ENCODE measurements around the gene GPC5.

GPC5 gene

DNA sequence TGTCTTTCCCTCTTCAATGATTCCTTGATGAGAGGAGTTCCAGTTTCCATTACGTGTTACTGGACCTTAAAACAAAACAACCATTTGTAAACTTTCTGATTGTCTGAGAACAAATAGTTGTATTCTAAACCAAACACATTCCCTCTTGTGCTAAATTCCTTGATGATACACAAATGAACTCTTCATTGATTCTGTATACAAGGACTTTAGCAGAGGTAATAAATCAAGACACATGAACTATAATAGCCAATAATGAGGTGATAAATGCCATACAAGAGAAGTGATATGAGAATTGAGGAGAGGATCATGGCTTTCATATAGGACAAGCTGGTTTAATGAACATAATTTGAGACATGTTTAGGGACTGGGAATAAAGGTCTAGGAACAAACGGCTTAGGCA lies 13.5 kb upstream of the GPC5 start:
- CTCF ChIA-PET = interaction anchor here (1.0 kb wide), 1 partner anchor 22 kb away, joined by 4 read pairs; no protein-coding TSS in a partner anchor
- no peaks in the 10 kb centered on the region for H3K4me1 ChIP-seq (ENCODE audit: control insufficient read depth, insufficient read depth, low read length)
- H3K27ac ChIP-seq (ENCODE audit: extremely low read depth, low read depth, low read length) = no peak overlapping the region
- no peaks in the 10 kb centered on the region for H3K9me3 ChIP-seq (ENCODE audit: control insufficient read depth, insufficient read depth, low read depth, low read length)
- H3K36me3 ChIP-seq (ENCODE audit: control insufficient read depth in 2 of 2, insufficient read depth in 1 of 2, low read length in 2 of 2) = no peaks in the 10 kb centered on the region
- no peak overlapping the region for H3K4me3 ChIP-seq (ENCODE audit: low read depth, low read length)
- TF ChIP-seq ZXDB (tag by site-specific recombination; IDR thresholded peaks at IDR 0.05) (no peak), ZFHX2 (tag by site-specific recombination; conservative IDR thresholded peaks at IDR 0.05) (no peak), ZNF416 (tag by site-specific recombination; IDR thresholded peaks at IDR 0.05) (no peak), KLF17 (tag by site-specific recombination; IDR thresholded peaks at IDR 0.05) (no peak), ZNF37A (tag by site-specific recombination; IDR thresholded peaks at IDR 0.05) (no peak), ZNF600 (tag by site-specific recombination; IDR thresholded peaks at IDR 0.05) (no peak), ZNF404 (tag by site-specific recombination; IDR thresholded peaks at IDR 0.05) (no peak), GLIS2 (tag by site-specific recombination; IDR thresholded peaks at IDR 0.05) (no peak), ZNF449 (tag by site-specific recombination; IDR thresholded peaks at IDR 0.05) (no peak), ZNF626 (tag by site-specific recombination; IDR thresholded peaks at IDR 0.05) (no peak), ZNF510 (tag by site-specific recombination; IDR thresholded peaks at IDR 0.05; ENCODE audit: insufficient replicate concordance) (no peak), ZNF138 (tag by site-specific recombination; IDR thresholded peaks at IDR 0.05; ENCODE audit: borderline replicate concordance) (no peak), SETDB1 (IDR thresholded peaks at IDR 0.05; ENCODE audit: insufficient read length, low read length) (no peak), ZNF10 (tag by site-specific recombination; IDR thresholded peaks at IDR 0.05) (no peak)
- TF ChIP-seq, protein P1, sequence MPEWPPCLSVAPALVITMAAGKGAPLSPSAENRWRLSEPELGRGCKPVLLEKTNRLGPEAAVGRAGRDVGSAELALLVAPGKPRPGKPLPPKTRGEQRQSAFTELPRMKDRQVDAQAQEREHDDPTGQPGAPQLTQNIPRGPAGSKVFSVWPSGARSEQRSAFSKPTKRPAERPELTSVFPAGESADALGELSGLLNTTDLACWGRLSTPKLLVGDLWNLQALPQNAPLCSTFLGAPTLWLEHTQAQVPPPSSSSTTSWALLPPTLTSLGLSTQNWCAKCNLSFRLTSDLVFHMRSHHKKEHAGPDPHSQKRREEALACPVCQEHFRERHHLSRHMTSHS (tag by site-specific recombination; IDR thresholded peaks at IDR 0.05) = no peak
- POLR2A ChIA-PET = no interaction called here

- Histone ChIP-seq H3K36me3 (ENCODE audit: control insufficient read depth in 2 of 2, insufficient read depth in 1 of 2, low read length in 2 of 2) (no peaks in the 10 kb centered on the region), H3K9me3 (ENCODE audit: control insufficient read depth, insufficient read depth, low read depth, low read length) (no peaks in the 10 kb centered on the region), H3K4me1 (ENCODE audit: control insufficient read depth, insufficient read depth, low read length) (no peaks in the 10 kb centered on the region), H3K27ac (ENCODE audit: extremely low read depth, low read depth, low read length) (no peak overlapping the region), H3K4me3 (ENCODE audit: low read depth, low read length) (no peak overlapping the region)
- ChIA-PET POLR2A (no interaction called here), CTCF (interaction anchor here (0.9 kb wide), 1 partner anchor 17 kb away, joined by 6 read pairs; no protein-coding TSS in a partner anchor)
- TF ChIP-seq BCL11B (tag by site-specific recombination; IDR thresholded peaks at IDR 0.05; ENCODE audit: low read depth) = no peak
- no peak for TF ChIP-seq MZF1 (tag by site-specific recombination; IDR thresholded peaks at IDR 0.05; ENCODE audit: borderline replicate concordance)
- no peak for TF ChIP-seq ZNF747 (tag by site-specific recombination; IDR thresholded peaks at IDR 0.05)
- no peak for TF ChIP-seq ZNF221 (tag by site-specific recombination; IDR thresholded peaks at IDR 0.05; ENCODE audit: borderline replicate concordance)
- no peak for TF ChIP-seq KLF9 (tag by site-specific recombination; IDR thresholded peaks at IDR 0.05; ENCODE audit: low read depth)
Observed at GRCh38 chr13:91389186-91389585, 9.2 kb upstream of the GPC5 start.

DNA sequence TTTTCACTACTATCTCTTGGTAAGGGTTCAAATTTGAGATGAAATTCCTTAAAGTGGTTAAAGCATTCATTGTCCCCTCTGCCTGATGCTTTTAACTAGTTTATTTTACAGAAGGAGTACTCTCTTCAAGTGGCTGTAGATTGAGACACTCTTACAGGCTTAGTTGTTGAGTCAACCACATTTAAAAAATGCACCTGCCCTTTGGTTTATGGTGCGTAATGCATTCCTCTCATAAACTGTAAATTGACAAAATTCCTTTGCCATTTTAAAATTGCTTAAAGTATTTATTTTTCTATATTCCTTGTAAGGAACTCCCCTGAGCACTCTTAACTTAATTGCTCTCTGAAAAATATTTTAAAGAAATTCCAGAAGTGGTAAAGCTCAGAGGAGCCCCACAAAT lies 826 bp upstream of the GPC5 start:
- ChIA-PET POLR2A (no interaction called here), CTCF (interaction anchor here (1.5 kb wide), 1 partner anchor 9 kb away, joined by 5 read pairs; no protein-coding TSS in a partner anchor)
- no peak for TF ChIP-seq ZEB2 (tag by site-specific recombination; IDR thresholded peaks at IDR 0.05)
- no peak for TF ChIP-seq ZNF629 (tag by site-specific recombination; IDR thresholded peaks at IDR 0.05)
- TF ChIP-seq HOXD13 (CRISPR knock-in tag; IDR thresholded peaks at IDR 0.05; ENCODE audit: borderline replicate concordance) = no peak
- no peak for TF ChIP-seq ZNF660 (tag by site-specific recombination; IDR thresholded peaks at IDR 0.05)
- TF ChIP-seq PBX3 (CRISPR knock-in tag; IDR thresholded peaks at IDR 0.05) = no peak
- TF ChIP-seq ZNF610 (tag by site-specific recombination; IDR thresholded peaks at IDR 0.05; ENCODE audit: borderline replicate concordance) = no peak
- no peak for TF ChIP-seq ZNF558 (tag by site-specific recombination; IDR thresholded peaks at IDR 0.05)
- TF ChIP-seq ZNF202 (tag by site-specific recombination; IDR thresholded peaks at IDR 0.05; ENCODE audit: borderline replicate concordance) = no peak
- no peak for TF ChIP-seq MEIS1 (CRISPR knock-in tag; IDR thresholded peaks at IDR 0.05; ENCODE audit: borderline replicate concordance)
- no peak overlapping the region for H3K4me3 ChIP-seq (ENCODE audit: low read depth, low read length)
- H3K4me1 ChIP-seq (ENCODE audit: control insufficient read depth, insufficient read depth, low read length) = no peaks in the 10 kb centered on the region
- no peaks in the 10 kb centered on the region for H3K36me3 ChIP-seq (ENCODE audit: control insufficient read depth in 2 of 2, insufficient read depth in 1 of 2, low read length in 2 of 2)
- no peak overlapping the region for H3K27ac ChIP-seq (ENCODE audit: extremely low read depth, low read depth, low read length)
- no peaks in the 10 kb centered on the region for H3K9me3 ChIP-seq (ENCODE audit: control insufficient read depth, insufficient read depth, low read depth, low read length)

All from HEK293 (cell line).